T-helper 2 cell treated with Interferon-gamma antibody and Interleukin-4, amounts not matched to agents 100 ng/mL and 5 ng/mL, for 36 hours (primary cell): ENCODE results near the gene UBE2D3. TPM values are rescaled to one million over a fixed set of nuclear protein-coding genes. Genes with fewer than 3 reads are reported as not detected.

Source experiments
- intact Hi-C: fragments of 100-400 bp; cut with micrococcal nuclease; formaldehyde crosslinking; loops from one replicate; pipeline ENCODE4 v1.15.1; 2023
- total RNA-seq: library from RNA; stranded (reverse); gene quantifications from 2 replicates; pipeline ENCODE4 v1.2.3, GENCODE V29; 2022

UBE2D3 gene
- total RNA-seq, 1 donor from 2014 or later = 389 TPM

DNA sequence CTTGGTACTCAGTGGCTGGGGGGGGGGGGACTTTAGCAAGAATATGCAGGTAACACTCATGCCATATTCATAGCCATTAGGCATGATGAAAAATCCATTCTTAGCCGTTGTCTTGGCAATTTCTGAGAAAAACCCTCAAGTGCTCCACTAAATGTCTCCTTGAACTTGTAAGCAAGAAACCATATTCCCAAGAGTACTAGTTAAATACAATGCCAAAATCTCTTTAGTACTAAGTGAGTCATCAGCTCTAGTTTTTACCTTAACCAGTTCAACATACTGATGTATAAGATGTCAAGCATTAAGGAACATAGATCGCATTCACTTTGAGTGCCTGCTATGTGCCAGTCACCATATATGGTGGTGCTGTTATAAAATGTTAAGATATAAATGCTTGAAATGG, 27.5 kb downstream of the UBE2D3 start:
- intact Hi-C loops = no loop called here

DNA sequence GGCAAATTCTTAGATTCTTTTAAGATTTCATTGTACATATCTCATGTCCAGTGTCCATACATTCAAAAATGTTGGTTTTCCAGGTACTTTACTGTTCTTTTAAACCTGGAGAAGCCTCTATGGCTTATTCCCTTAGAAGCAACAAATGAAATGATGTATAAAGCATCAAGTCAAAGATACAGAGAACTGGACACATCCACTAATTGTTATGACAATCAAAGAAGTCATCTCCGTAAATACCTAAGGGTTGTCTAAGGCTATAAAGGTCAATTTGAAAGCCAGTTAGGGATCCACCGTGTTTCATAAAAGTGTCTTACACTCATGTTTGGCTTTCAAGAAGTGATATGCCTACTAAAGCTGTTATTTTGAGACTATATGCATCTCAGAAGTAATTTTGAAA, 32.4 kb downstream of the UBE2D3 start:
- intact Hi-C loops = no loop called here

DNA sequence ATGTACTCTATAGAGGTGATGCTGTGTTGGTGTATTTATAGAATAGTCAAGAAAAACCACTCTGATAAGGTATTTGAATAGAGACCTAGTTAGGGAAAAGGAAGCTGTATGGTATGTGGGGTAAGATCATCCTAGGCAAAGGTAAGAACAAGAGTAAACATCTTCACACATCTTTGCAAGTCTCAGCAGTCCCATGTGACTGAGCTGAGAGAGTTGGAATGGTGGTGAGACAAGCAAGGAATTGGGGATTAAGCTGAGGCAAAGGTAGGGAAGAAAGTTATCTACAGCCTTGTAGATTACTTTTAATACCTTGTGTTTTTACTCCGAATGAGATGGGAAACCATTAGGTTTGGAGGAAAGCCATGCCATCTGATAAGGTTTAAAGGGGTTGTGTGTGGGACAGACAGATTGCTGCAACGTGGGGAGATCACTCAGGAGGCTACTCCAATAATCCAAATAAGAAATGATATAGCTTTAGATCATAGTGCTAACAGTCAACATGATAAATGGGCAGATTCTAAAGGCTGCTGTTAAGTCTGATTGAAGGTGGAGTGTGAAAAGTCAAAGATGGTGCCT, 34.9 kb downstream of the UBE2D3 start:
- intact Hi-C loops = no loop called here

DNA sequence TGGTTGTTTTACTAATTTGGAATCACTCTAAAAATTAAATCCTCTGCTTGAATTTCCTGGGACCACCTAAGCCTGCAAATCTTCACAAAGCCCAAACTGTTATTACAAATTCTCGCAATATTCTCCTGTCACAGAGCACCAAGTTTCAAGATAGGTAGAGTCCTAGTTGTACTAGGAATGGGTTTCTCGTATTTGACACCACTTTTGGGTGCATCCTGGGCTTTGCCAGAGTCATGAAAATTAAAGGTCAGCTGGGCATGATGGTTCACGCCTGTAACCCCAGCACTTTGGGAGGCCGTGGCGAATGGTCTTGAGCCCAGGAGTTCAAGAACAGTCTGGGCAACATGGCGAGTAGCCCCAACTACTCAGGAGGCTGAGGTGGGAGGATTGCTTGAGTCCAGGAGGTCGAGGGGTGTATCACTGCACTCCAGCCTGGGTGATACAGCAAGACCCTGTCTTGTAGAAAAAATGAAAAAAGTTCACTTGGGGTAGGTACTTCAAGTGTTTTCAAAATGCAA, 36.0 kb downstream of the UBE2D3 start:
- intact Hi-C loops = no loop called here

DNA sequence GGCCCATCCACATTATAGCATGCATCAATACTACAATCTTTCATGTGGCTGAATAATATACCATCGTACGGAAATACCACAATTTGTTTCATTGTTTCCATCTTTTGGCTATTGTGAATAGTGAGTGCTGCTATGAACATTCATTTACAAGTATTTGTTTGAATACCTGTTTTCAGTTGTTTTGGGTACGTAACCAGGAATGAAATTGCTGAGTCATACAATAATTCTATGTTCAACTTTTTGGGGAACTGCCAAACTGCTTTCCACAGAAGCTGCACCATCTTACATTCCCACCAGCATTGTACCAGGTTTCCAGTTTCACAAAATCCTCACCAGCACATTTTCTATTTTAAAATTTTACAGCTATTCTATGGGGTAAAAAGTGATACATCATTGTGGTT, 38.0 kb downstream of the UBE2D3 start:
- intact Hi-C loops = loop anchor here (2.0 kb wide), 1 partner anchor 29 kb away; the partner anchor contains the start of gene MANBA

DNA sequence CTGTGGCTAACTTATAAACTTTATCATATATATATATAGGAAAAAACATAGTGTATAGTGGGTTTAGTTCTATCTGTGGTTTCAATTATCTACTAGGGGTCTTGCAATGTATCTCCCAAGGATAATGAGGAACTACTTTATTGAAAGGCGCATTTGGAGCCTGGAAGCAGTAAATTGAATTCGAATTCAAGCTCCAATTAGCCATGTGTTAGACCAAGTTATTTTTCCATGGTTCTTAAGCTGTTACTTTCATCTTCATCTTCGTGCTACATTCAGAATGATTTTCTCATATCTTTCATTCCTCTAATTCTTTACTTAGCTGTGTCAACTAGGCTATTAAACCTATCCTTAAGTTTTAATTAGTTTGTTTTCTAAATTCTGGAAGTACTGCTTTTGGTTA, 39.4 kb downstream of the UBE2D3 start:
- intact Hi-C loops = loop anchor here (2.0 kb wide), 1 partner anchor 27 kb away; the partner anchor contains the start of gene MANBA

DNA sequence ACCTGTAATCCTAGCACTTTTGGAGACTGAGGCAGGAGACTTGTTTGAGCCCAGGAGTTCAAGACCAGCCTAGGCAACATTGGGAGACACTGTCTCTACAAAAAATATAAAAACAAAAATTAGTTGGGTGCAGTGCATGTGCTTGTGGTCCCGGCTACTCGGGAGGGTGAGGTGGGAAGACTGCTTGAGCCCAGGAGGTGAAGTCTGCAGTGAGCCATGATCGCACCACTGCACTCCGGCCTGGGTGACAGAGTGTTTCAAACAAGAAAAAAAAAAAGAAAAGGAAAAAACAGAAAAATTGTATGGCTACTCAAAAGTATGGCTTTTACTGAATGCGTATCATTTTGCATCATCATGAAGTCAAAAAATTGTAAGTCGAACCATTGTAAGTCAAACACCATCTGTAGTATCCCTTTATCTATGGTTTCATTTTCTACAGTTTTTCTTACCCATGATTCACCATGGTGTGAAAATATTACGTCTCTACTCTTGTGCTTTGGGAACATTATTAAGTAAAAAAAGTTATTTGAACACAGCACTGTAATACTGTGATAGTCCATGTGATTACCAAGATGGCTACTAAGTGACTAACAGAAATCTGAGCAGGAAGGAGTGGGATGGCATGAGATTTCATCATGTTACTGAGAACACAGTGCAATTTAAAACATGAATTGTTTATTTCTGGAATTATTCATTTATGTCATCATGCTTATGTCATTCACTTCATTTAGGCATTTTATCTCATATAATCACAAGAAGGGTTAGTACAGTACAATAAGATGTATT, 40.1 kb downstream of the UBE2D3 start:
- intact Hi-C loops = no loop called here

DNA sequence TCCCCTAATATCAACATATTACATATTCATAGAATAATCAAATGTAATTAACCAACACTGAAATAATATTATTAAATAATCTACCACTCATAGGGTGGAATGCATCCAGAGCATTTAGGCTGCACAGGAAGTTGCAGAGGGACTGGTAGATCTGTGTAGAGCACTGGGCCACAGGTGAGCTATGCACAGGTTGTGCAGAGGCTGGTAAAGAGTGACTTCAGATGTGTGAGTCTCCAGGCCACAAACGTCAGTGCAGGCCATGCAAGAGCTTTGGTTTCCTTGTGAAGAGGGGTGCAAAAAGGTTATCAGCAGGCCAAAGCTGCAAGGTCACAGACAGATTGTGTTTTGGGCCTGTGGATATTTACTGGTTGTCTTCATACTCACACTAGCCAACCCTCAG, 41.1 kb downstream of the UBE2D3 start:
- intact Hi-C loops = no loop called here

DNA sequence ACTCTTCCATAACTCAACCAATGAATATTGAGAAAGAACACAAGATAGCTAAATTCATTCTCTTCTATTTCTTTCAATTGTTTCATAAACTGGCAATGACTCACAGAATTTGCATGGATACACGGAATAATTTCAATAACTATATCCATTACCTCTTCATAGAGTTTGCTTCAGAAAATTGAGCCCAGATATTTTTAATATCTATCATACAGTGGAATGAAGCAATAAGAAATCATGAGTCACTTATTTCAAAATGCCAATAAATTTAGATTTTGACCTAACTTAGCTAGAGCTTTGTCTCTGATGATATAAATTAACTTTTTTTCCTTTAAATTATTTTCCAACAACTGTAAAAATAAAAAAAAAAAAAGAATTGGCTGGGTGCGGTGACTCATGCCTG, 44.3 kb downstream of the UBE2D3 start:
- intact Hi-C loops = no loop called here

DNA sequence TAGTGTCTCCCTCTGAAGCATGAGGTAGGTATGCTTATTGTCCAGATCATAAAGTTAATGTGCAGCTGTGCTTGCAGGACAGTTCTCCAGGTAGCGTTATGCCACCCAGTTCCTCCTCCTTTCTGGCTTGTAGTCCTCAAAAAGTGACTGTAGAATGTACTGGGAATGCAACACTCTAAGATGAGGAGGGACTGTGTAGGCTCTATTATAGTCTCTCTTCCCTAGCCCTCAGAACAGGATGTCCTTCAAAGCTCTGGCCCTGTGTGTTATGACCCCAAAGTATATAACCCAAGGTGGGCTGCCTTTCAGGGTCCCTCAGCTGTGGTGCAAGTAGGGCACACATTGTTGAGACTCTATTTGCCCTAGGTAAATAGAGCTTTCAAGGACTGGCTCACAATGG, 45.8 kb downstream of the UBE2D3 start:
- intact Hi-C loops = no loop called here

DNA sequence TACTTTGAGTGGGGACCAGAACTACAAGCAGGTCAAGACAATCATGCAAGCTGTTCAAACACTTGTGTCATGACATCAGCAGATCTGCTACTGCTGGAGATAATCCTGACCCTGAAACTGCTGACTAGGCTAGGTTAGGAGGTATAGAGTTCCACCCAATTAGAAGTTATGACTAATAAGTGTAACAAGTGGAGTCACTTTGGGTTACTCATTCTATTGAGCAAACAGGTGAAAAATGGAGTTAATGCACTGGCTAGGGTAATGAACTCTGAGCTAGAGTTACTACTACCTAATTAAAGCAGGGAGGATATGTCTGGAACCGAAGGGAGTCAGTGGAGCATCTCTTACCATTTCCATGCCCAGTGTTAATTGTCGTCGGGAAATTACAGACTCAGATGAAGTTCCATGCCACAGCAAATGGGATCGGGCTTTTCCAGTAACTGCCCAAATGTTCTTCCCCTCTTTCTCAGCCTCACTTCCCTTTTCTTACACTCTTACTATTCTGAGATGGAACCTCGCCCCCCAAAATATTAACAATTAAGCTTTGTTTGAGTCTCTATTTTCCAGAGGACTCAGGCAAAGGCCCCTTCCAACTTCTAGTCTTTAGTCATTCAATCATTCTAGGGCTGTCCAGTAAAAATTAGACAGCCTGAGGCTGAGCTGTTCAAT, 46.7 kb downstream of the UBE2D3 start:
- intact Hi-C loops = no loop called here

DNA sequence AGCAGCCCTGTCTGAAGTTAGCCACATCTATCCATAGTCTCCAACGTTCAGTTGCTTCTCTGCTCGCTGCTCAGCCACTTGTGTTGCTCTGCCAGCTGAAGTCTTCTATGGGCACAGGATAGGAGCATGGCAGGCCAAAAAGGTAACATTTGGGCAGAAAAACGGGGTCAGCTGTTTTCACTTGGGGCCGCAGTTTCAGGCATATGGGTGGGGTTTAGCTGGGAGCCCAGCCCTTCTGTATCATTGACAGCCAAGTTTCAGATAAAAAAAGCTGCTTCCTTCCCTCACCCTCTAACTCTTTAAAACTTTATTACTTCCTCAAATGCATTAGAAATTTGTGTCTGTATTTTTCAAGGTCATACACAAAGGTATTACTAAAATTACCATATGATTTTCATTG, 48.1 kb downstream of the UBE2D3 start:
- intact Hi-C loops = no loop called here

DNA sequence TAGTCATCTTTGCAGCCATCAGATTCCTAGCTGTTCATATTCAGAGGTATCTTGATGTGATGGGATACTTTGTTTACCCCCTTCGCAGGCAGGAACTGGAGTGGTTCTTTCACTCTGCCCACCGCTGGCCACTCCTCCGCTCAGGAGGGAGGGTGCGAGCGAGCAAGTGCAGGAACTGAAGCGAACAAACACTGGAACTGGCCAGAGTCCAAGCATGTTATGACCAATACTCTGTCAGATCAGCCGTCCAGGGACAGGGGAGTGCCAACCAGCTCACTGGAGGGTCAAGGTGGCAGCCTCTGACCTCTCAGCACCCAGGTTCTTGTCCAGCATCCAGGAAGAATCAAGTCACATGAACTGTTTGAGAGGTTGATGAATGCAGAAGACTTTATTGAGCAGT, 48.6 kb downstream of the UBE2D3 start:
- intact Hi-C loops = no loop called here

DNA sequence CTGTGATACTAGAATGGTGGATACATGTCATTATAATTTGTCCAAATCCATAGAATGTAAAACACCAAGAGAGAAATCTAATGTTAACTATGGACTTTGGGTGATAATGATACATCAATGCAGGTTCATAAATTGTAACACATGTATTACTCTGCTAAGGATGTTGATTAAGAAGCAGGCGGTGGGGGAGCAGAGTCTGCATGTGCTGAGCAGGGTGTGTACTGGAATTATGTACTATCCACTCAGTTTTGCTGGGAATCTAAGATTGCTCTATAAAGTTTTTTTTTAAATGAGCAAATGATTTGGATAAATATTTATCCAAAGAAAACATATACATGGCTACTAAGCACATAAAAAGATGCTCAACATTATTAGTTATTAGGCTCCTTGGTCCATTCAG, 51.5 kb downstream of the UBE2D3 start:
- intact Hi-C loops = no loop called here

DNA sequence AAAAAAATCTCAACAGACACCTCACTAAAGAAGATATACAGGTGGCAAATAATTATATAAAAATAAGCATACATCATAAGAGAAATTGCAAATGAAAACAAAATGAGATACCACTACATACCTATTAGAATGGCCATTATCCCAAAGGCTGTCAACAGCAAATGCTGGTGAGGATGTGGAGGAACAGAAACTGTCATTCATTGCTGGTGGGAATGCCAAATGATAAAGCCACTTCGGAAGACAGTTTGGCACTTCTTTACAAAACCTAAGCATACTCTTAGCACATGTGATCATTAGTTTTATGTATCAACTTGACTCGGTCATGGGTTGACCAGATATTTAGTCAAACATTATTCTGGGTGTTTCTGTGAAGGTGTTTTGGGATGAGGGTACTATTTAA, 53.1 kb downstream of the UBE2D3 start:
- intact Hi-C loops = no loop called here

DNA sequence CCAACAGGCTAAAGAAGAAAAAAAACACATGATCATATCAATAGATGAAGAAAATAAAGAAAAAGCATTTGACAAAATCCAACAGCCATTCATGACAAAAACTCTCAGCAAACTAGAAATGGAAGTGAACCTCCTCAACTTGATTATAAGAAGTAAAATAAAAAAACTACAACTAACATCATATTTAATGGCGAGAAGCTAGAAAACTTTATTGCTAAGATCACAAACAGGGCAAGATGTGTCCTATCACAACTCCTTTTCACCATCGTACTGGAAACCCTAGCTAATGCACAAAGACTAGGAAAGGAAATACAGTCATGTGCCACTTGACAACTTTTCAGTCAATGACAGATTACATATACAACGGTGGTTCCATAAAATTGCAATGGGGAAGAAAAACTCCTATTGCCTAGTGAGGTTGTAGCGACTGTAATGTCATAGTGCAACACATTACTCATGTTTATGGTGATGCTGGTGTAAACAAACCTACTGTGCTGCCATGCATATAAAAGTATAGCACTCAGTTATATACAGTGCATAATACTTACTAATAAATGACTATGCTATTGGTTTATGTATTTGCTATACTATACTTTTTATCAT, 54.5 kb downstream of the UBE2D3 start:
- intact Hi-C loops = no loop called here

DNA sequence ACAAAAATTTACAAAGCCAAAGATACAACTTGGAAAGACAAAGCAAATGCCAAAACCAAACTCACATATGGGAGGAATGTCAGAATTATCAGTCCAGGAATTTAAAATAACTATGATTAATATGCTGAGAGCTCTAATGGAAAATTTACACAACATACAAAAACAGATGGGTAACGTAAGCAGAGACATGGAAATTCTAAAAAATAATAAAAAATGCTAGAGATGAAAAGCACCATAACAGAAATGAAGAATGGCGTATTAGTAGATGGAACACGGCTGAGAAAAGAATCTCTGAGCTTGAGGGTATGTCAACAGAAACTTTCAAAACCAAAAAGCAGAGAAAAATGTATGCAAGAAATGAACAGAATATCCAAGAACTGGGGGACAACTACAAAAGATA, 62.5 kb downstream of the UBE2D3 start:
- intact Hi-C loops = loop anchor here (5.0 kb wide), 1 partner anchor 1418 kb away; the partner anchor contains the start of gene PPP3CA

DNA sequence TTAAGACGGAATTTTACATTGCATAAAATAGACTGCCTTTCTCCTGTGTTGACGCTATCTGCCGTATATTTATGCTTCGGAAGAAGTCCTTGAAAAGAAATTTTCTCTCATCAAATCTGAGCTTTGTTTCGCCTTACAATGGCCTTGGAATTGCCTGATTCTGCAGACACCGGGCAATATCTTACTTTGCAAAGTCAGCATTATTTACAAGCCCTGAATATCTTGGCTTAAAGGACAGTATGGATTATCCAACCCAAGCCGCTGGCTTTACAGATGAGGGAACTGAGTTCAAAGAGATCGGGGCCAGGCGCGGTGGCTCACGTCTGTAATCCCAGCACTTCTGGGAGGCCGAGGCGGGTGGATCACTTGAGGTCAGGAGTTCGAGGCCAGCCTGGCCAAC, 65.4 kb downstream of the UBE2D3 start:
- intact Hi-C loops = loop anchor here (1.0 to 5.0 kb wide), 6 partner anchors 27 to 1415 kb away; partner anchors contain the start of genes CISD2, PPP3CA, SLC39A8 and SLC9B1

DNA sequence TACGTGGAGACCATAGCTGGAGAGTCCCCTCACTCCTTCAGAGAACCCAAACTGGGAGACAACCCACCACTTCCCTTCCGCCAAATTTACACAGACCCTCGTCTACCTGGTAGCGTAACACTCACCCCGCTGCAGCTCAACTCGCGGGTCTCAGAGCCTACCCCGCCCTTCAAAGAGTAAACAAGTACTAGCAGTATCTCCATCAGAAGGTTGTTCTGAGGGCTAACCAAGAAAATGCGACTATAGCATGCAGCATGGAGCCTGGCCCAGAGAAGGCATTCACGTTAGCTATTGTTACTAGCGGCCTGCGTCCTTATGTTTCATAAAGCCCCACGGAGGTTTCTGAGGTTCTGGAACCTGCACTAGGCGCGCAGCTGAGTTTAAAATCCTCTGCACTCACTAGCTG, 66.1 kb downstream of the UBE2D3 start:
- intact Hi-C loops = loop anchor here (1.0 to 5.0 kb wide), 6 partner anchors 28 to 1414 kb away; partner anchors contain the start of genes CISD2, PPP3CA, SLC39A8 and SLC9B1

DNA sequence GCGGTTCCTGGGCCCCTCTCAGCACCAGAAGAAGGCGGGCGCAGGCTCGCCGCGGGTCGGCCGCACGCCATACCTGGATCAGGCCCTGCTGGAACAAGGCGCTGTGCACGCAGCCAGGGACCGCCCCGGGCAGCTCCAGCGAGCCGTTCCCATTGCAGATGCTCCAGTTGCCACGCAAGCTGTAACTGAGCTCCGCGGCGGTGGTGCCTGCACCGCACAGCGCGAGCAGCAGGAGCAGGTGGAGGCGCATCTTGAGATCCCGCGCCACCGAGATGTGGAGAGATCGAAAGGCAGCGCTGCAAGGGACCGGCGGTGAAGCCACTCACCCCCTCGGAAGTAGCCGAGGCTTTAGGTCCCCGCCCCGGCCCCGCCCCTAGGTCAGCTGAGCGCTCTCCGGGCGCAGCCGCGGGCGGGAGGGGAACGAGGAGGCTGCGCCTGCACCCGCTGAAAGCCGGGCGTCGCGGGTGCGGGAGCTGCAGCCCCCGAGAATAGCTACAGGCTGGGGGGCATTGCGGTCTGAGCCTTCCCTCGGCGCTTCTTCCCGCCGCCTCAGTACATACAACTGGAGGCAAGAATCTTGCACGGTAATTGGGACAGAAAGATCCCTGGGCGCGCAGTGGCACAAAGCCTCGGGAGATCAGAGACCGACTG, 66.6 kb downstream of the UBE2D3 start, which contains the start of gene MANBA:
Gene MANBA, minus strand, starts transcription at position 324 of the 651 bp plus-strand sequence. Its CDS starts 74 bp downstream, at position 250.
- intact Hi-C loops = loop anchor here (1.0 to 5.0 kb wide), 7 partner anchors 28 to 1413 kb away; partner anchors contain the start of genes CISD2, PPP3CA, SLC39A8 and SLC9B1
